Measurements from ENCODE around the gene CYP26B1. TPM values are rescaled to one million over a fixed set of nuclear protein-coding genes. Genes with fewer than 3 reads are reported as not detected.

The CYP26B1 gene
- total and polyA plus RNA-seq, 2 of the 8 experiments (the other 6 are each of a cell fraction or from before 2014, with no cell fraction given) = 0.06 to 0.69 TPM

- Histone ChIP-seq H2AFZ (ENCODE audit: low read length) (no peak overlapping the region), H2AK5ac (ENCODE audit: low read depth, low read length) (no peak overlapping the region)
- CTCF ChIA-PET (ENCODE audit: partially characterized antibody) = interaction anchor here (0.8 to 6.6 kb wide), 3 partner anchors 13 to 194 kb away, joined by 3 to 48 read pairs (median 3); no protein-coding TSS in a partner anchor
Observed at GRCh38 chr2:72118951-72119350, 28.7 kb downstream of the CYP26B1 start.

More at GRCh38 chr2:72118951-72119350, 28.7 kb downstream of the CYP26B1 start:
- POLR2A ChIA-PET (ENCODE audit: partially characterized antibody) = no interaction called here
- H3K27ac ChIP-seq (ENCODE audit: low read depth, low read length) = no peak overlapping the region
- H2BK120ac ChIP-seq (replicated peaks; ENCODE audit: low read depth, low read length) = no peak overlapping the region
- H3K9ac ChIP-seq (replicated peaks in 1 of 4; ENCODE audit: extremely low read depth in 1 of 4, low read depth in 3 of 4, low read length in 3 of 4) = no peak overlapping the region
- peaks cover 0 to 2% (median 0%) of the 10 kb centered on the region in 4 experiments; a peak in 1 of 7 replicates for H3K27me3 ChIP-seq (replicated peaks in 1 of 4; ENCODE audit: control insufficient read depth in 3 of 4, extremely low read depth in 1 of 4, insufficient read depth in 3 of 4, low read length in 3 of 4)
- H3K4me2 ChIP-seq (ENCODE audit: insufficient read depth in 1 of 2, low read depth in 2 of 2, low read length in 2 of 2) = no peak overlapping the region
- H2BK20ac ChIP-seq (ENCODE audit: low read length) = no peak overlapping the region
- H3K36me3 ChIP-seq (ENCODE audit: control insufficient read depth in 2 of 4, insufficient read depth in 4 of 4, low read length in 3 of 4) = no peaks in the 10 kb centered on the region
- H3K4me1 ChIP-seq (replicated peaks in 1 of 4; ENCODE audit: control insufficient read depth in 3 of 4, insufficient read depth in 4 of 4, low read length in 3 of 4) = no peaks in the 10 kb centered on the region; a peak in 2 of 7 replicates
- H2BK12ac ChIP-seq (ENCODE audit: low read depth, low read length) = no peak overlapping the region
- H3K14ac ChIP-seq (ENCODE audit: insufficient read length) = no peak overlapping the region
- no peaks in the 10 kb centered on the region for H3K9me3 ChIP-seq (ENCODE audit: insufficient read depth in 2 of 2, low read depth in 1 of 2, low read length in 1 of 2)
- FAIRE-seq (no peak), DNase-seq (ENCODE audit: low read depth in 1 of 2, low spot score in 2 of 2) (no peak)
- no peak overlapping the region for H3K56ac ChIP-seq (replicated peaks; ENCODE audit: insufficient read length, low read depth, low read length)
- H2BK5ac ChIP-seq (ENCODE audit: low read depth, low read length) = no peak overlapping the region
- 93% methylated on average over 6 of the region's 6 CpGs; no CpG with 5 or more reads in 1 of the 2 experiments for WGBS, 2 experiments (ENCODE audit: extremely low coverage in 1 of 2, insufficient coverage in 1 of 2, insufficient read length in 1 of 2, insufficient replicate concordance in 2 of 2, low coverage in 1 of 2, low lambda C conversion rate in 2 of 2, missing lambda C conversion rate in 1 of 2)
- no peaks in the 10 kb centered on the region for H4K20me1 ChIP-seq (replicated peaks in 1 of 2; ENCODE audit: control insufficient read depth in 1 of 2, insufficient read depth in 2 of 2, low read length in 2 of 2)
- no peak overlapping the region for H3K18ac ChIP-seq (ENCODE audit: extremely low read depth, low read length)
- no peaks in the 10 kb centered on the region for H3K23me2 ChIP-seq (ENCODE audit: low read depth, low read length)
- H3K4ac ChIP-seq (replicated peaks; ENCODE audit: insufficient read length, low read depth, low read length) = no peak overlapping the region
- H2BK15ac ChIP-seq (ENCODE audit: low read length) = no peak overlapping the region
- no peak overlapping the region for H4K8ac ChIP-seq (ENCODE audit: extremely low read depth, insufficient read depth, low read length)
- H3K79me1 ChIP-seq (ENCODE audit: low read depth, low read length) = no peaks in the 10 kb centered on the region
- no peak overlapping the region for H4K5ac ChIP-seq (ENCODE audit: insufficient read length, low read depth, low read length)
- H3K4me3 ChIP-seq (ENCODE audit: extremely low read depth in 1 of 4, insufficient read depth in 2 of 4, low read depth in 3 of 4, low read length in 4 of 4) = no peak overlapping the region
- no peak for TF ChIP-seq SUZ12 (IDR thresholded peaks at IDR 0.05; ENCODE audit: low read length)
- no peak overlapping the region for H4K91ac ChIP-seq (replicated peaks; ENCODE audit: insufficient read length, low read length)
- H3K79me2 ChIP-seq (ENCODE audit: control insufficient read depth in 1 of 2, insufficient read depth in 2 of 2, low read length in 2 of 2) = no peaks in the 10 kb centered on the region
- H3K23ac ChIP-seq (ENCODE audit: insufficient read length) = no peak overlapping the region

All from H1 (cell line).